Gastroesophageal sphincter (tissue), 3 donors: ENCODE data around the gene GSK3B.

ENCODE experiments used
- POLR2A ChIP-seq, 2 donors: fragments of 450-650 bp; IDR thresholded peaks; one replicate each; pipeline ENCODE4 v1.6.1; 2017; ENCODE audit warnings: antibody characterized with exemption in 2 of 2, mild to moderate bottlenecking in 2 of 2, moderate library complexity in 1 of 2
- POLR2AphosphoS5 ChIP-seq: sonication (generic); formaldehyde crosslinking; IDR thresholded peaks from one replicate; pipeline ENCODE4 v1.6.1; 2017; ENCODE audit warnings: antibody characterized with exemption
- TF ChIP-seq, protein P1 (sequence below), 4 experiments: fragments of 200-600 bp in 2 of 4; fragments of 450-650 bp in 2 of 4; sonication (generic) in 1 of 4; IDR thresholded peaks; one replicate each; pipeline ENCODE4 v1.5.1; 2017 to 2019; ENCODE audit warnings: antibody characterized with exemption in 4 of 4, mild to moderate bottlenecking in 2 of 4, moderate library complexity in 2 of 4

GRCh38 chr3:120072867-120073525 is 21.3 kb downstream of the GSK3B start:
- TF ChIP-seq POLR2A (IDR thresholded peaks at IDR 0.05) (no peak), POLR2AphosphoS5 (no peak)
- TF ChIP-seq, protein P1, sequence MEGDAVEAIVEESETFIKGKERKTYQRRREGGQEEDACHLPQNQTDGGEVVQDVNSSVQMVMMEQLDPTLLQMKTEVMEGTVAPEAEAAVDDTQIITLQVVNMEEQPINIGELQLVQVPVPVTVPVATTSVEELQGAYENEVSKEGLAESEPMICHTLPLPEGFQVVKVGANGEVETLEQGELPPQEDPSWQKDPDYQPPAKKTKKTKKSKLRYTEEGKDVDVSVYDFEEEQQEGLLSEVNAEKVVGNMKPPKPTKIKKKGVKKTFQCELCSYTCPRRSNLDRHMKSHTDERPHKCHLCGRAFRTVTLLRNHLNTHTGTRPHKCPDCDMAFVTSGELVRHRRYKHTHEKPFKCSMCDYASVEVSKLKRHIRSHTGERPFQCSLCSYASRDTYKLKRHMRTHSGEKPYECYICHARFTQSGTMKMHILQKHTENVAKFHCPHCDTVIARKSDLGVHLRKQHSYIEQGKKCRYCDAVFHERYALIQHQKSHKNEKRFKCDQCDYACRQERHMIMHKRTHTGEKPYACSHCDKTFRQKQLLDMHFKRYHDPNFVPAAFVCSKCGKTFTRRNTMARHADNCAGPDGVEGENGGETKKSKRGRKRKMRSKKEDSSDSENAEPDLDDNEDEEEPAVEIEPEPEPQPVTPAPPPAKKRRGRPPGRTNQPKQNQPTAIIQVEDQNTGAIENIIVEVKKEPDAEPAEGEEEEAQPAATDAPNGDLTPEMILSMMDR (IDR thresholded peaks at IDR 0.05), result no peak
